Liver (tissue), 9 donors: Measurements from ENCODE around the gene DPYD. TPM values are rescaled to one million over a fixed set of nuclear protein-coding genes. Genes with fewer than 3 reads are reported as not detected.

ENCODE experiments used
- DNase-seq: peaks from one replicate; pipeline ENCODE4 v3.0.0-alpha.2; 2017; ENCODE audit warnings: low spot score
- H3K27ac ChIP-seq, 2 donors: one replicate each; pipeline ENCODE4 v1.7.0; 2013; ENCODE audit warnings: inconsistent platforms in 2 of 2, low read length in 2 of 2, control low read depth in 1 of 2, low read depth in 1 of 2, mild to moderate bottlenecking in 1 of 2
- H3K27me3 ChIP-seq, 4 donors: one replicate each; pipeline versions ENCODE4 v1.6.1 to v1.7.0; 2013; ENCODE audit warnings: low read length in 3 of 4, inconsistent platforms in 1 of 4, mild to moderate bottlenecking in 1 of 4, moderate library complexity in 1 of 4; ENCODE audit not compliant: control insufficient read depth in 4 of 4, insufficient read depth in 4 of 4
- H3K36me3 ChIP-seq, 4 donors: one replicate each; pipeline versions ENCODE4 v1.6.1 to v1.7.0; 2013; ENCODE audit warnings: low read length in 3 of 4, mild to moderate bottlenecking in 3 of 4, low read depth in 1 of 4, moderate library complexity in 1 of 4; ENCODE audit not compliant: control insufficient read depth in 4 of 4, insufficient read depth in 3 of 4
- H3K4me1 ChIP-seq, 4 donors: one replicate each; pipeline versions ENCODE4 v1.6.1 to v1.7.0; 2013; ENCODE audit warnings: low read length in 3 of 4, mild to moderate bottlenecking in 3 of 4, moderate library complexity in 1 of 4; ENCODE audit not compliant: control insufficient read depth in 4 of 4, insufficient read depth in 4 of 4
- H3K4me3 ChIP-seq, 3 donors: one replicate each; pipeline versions ENCODE4 v1.6.1 to v1.7.0; 2013; ENCODE audit warnings: low read length in 3 of 3, control low read depth in 1 of 3, low read depth in 1 of 3, mild to moderate bottlenecking in 1 of 3
- H3K9ac ChIP-seq, 2 donors: one replicate each; pipeline ENCODE4 v1.7.0; 2013; ENCODE audit warnings: low read length in 2 of 2, mild to moderate bottlenecking in 2 of 2, moderate library complexity in 2 of 2, control low read depth in 1 of 2, low read depth in 1 of 2
- H3K9me3 ChIP-seq, 4 donors: one replicate each; pipeline versions ENCODE4 v1.6.1 to v1.7.0; 2013; ENCODE audit warnings: low read length in 3 of 4; ENCODE audit not compliant: control insufficient read depth in 4 of 4
- ATF3 ChIP-seq: IDR thresholded peaks from 2 replicates; pipeline ENCODE4 v1.6.1; 2016; ENCODE audit warnings: antibody characterized with exemption
- CTCF ChIP-seq: fragments of 150-350 bp; IDR thresholded peaks from 2 replicates; pipeline ENCODE4 v1.5.1; 2017; ENCODE audit warnings: improper control_type of control experiment, low read depth, low read length; ENCODE audit not compliant: missing input control
- EGR1 ChIP-seq, 2 donors: IDR thresholded peaks; 2 replicates each; pipeline ENCODE4 v1.6.1; 2016 to 2018; ENCODE audit warnings: antibody characterized with exemption in 2 of 2, low read depth in 2 of 2
- FOXA1 ChIP-seq: IDR thresholded peaks from 2 replicates; pipeline ENCODE4 v1.6.1; 2016; ENCODE audit warnings: antibody characterized with exemption
- GABPA ChIP-seq, 2 donors: IDR thresholded peaks in 1 of 2; conservative IDR thresholded peaks in 1 of 2; 2 replicates each; pipeline ENCODE4 v1.6.1; 2016; ENCODE audit warnings: antibody characterized with exemption in 2 of 2, mild to moderate bottlenecking in 1 of 2, moderate library complexity in 1 of 2
- HNF4A ChIP-seq, 2 donors: conservative IDR thresholded peaks; 2 replicates each; pipeline ENCODE4 v1.6.1; 2016; ENCODE audit warnings: antibody characterized with exemption in 2 of 2, mild to moderate bottlenecking in 2 of 2
- JUND ChIP-seq, 2 donors: IDR thresholded peaks; 2 replicates each; pipeline ENCODE4 v1.6.1; 2016; ENCODE audit warnings: antibody characterized with exemption in 2 of 2
- MAX ChIP-seq: IDR thresholded peaks from 2 replicates; pipeline ENCODE4 v1.6.1; 2016; ENCODE audit warnings: antibody characterized with exemption
- RAD21 ChIP-seq, 2 donors: IDR thresholded peaks; 2 replicates each; pipeline ENCODE4 v1.6.1; 2016; ENCODE audit warnings: antibody characterized with exemption in 2 of 2, mild to moderate bottlenecking in 2 of 2
- REST ChIP-seq: IDR thresholded peaks from 2 replicates; pipeline ENCODE4 v1.6.1; 2016; ENCODE audit warnings: antibody characterized with exemption, mild to moderate bottlenecking
- RXRA ChIP-seq, 2 donors: IDR thresholded peaks; 2 replicates each; pipeline ENCODE4 v1.6.1; 2017 to 2018; ENCODE audit warnings: antibody characterized with exemption in 2 of 2, mild to moderate bottlenecking in 1 of 2
- SP1 ChIP-seq: IDR thresholded peaks from 2 replicates; pipeline ENCODE4 v1.6.1; 2018; ENCODE audit warnings: antibody characterized with exemption, mild to moderate bottlenecking
- ZBTB33 ChIP-seq: IDR thresholded peaks from 2 replicates; pipeline ENCODE4 v1.6.1; 2016; ENCODE audit warnings: antibody characterized with exemption
- WGBS: extraction: QIAGEN DNeasy Blood & Tissue Kit; methylation state at CpG from one replicate; pipeline ENCODE4 v1.1.7; 2013; 5-methylcytosine and 5-hydroxymethylcytosine counted together
- polyA plus RNA-seq, 2 donors: library from polyadenylated mRNA; stranded (reverse) in 1 of 2; unstranded in 1 of 2; fragments of 200-250 nt in 1 of 2; fragments of >200 nt in 1 of 2; fragmentation: Nextera tagmentation in 1 of 2; extraction: Ambion mirVana in 1 of 2; gene quantifications; one replicate each; pipeline versions ENCODE4 v1.2.1 to v1.2.3, GENCODE V29; 2013 to 2015
- total RNA-seq, 2 donors: library from RNA; depleted of rRNA; stranded (reverse); fragments of >200 nt; gene quantifications; one replicate each; pipeline ENCODE4 v1.2.3, GENCODE V29; 2014
- donor health status: healthy.
- donor health status: healthy.
- donor health status: healthy.
- donor health status: healthy.
- donor health status: healthy.

DPYD gene
- total and polyA plus RNA-seq, 4 donors = 16.2 to 142 (median 47.0) TPM

- Histone ChIP-seq H3K4me3 (no peak overlapping the region), H3K9ac (no peak overlapping the region), H3K9me3 (no peaks in the 10 kb centered on the region), H3K4me1 (no peaks in the 10 kb centered on the region), H3K27me3 (no peaks in the 10 kb centered on the region), H3K36me3 (no peaks in the 10 kb centered on the region), H3K27ac (no peak overlapping the region)
- TF ChIP-seq RAD21 (IDR thresholded peaks at IDR 0.05) (no peak), MAX (no peak), HNF4A (conservative IDR thresholded peaks at IDR 0.05) (no peak), JUND (IDR thresholded peaks at IDR 0.05) (no peak), EGR1 (IDR thresholded peaks at IDR 0.05; ENCODE audit: low read depth in 2 of 2) (no peak), REST (no peak), GABPA (IDR thresholded peaks at IDR 0.05 in 1 of 2, conservative IDR thresholded peaks at IDR 0.05 in 1 of 2) (no peak), SP1 (no peak), CTCF (no peak), ZBTB33 (no peak), FOXA1 (no peak), RXRA (IDR thresholded peaks at IDR 0.05) (no peak)
- DNase-seq = no peak
- WGBS = 98% methylated on average over 6 of the region's 6 CpGs
Observed at GRCh38 chr1:97730271-97730670, 190.6 kb downstream of the DPYD start.

GRCh38 chr1:97728436-97728835 is 192.4 kb downstream of the DPYD start:
- H3K27me3 ChIP-seq = no peaks in the 10 kb centered on the region
- TF ChIP-seq ATF3 = no peak
- no peak for TF ChIP-seq SP1
- H3K27ac ChIP-seq = no peak overlapping the region
- H3K9me3 ChIP-seq = no peaks in the 10 kb centered on the region
- no peak overlapping the region for H3K9ac ChIP-seq
- no peaks in the 10 kb centered on the region for H3K4me1 ChIP-seq
- no peak overlapping the region for H3K4me3 ChIP-seq
- WGBS = 99% methylated on average over 1 of the region's 1 CpG
- DNase-seq = no peak
- H3K36me3 ChIP-seq = no peaks in the 10 kb centered on the region
